Stromal cell of bone marrow (primary cell): ENCODE results near the gene ZFAND4.
"Not testable (repeated sequence)": the region's sequence is repeated elsewhere in the genome, so short reads cannot be mapped to it uniquely, and the experiment has no call there.

Experiments used
- DNase-seq: peaks from one replicate; pipeline ENCODE4 v3.0.0-alpha.2; 2012; ENCODE audit warnings: low read depth

The ZFAND4 gene

DNA sequence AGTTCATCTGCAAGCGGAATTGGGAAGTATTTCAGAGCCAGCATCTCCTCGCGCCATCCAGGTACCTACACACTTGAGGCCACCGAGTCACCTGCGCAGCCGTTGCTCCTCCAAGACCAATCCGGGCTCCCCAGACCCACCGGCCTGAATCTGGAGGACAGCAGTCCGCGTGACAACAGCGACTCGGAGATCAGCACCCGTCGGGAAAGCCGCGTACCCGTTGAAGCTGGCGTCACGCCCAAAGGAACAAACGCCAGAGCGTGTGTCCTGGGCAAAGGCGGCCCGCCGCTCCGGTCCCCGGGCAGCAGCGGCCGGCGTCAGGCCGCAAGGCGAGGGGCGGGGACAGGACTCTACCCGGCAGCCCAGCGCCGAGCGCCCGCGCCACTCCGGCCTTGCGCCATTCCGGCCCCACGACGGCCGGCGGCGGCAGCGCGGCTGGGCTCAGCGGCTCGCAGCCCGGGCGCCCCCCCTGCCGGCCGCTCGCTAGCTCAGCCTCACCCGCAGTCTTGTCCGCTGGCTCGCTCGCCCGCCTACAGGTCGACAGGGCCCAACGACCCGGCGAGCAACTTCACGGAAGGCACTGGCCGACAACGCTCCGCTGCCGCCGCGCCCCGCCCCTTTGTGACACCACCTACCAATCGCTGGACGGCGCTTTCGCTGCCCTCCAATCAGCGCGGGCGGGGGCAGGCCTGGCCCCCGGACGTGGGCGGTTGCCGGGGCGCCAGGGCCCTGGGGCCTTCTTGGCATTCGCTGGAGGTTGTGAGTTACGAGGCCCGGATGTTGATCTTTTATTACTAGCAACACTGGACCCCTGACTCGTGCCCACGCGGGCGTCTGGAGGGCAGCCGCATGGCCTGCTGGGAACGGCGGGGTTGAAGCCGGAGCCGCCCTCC, at the start of gene ZFAND4:
TSS of gene ZFAND4 (minus strand) at position 592 of the 893 bp plus-strand sequence. CDS start 9,047 bp downstream, outside the sequence.
- peak; percentile 91 for DNase-seq

DNA sequence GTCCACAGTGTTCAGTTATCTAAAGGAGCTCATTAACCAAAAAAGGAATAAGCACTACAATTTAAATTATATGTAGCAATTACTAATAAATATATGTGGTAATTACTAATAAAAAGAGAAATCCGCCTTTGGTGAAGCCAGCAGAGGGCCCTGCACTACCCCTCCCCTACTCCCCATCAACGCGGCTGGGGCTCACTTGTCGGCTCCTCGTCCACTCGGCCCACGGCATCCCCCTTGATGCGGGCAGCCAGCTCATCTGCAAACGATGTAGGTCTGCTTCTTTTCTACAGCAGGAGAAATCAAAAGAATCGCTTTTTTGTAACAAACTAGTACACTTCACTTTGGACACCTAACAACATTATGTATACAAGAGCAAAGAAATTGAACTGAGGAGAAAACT, 48.9 kb upstream of the ZFAND4 start:
- not testable (repeated sequence) for DNase-seq

DNA sequence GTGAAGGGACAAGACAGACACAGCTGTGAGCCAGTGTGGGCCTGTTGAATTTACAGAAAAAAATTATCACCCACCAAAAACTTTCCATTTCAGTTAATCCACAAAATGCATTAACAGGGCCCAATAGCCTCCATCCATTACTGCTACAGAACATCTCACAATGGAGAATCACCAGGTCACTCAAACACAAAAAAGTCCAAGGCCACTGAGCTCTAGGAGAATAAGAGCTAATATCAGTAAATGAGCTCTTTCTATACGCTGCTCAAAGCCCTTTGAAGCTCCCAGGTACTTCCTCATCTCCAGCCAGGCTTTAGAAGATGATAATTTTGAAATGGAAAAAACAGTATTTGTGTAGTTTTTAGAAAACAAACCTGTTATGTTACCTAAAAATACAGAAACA, 45.1 kb upstream of the ZFAND4 start:
- not testable (repeated sequence) for DNase-seq

DNA sequence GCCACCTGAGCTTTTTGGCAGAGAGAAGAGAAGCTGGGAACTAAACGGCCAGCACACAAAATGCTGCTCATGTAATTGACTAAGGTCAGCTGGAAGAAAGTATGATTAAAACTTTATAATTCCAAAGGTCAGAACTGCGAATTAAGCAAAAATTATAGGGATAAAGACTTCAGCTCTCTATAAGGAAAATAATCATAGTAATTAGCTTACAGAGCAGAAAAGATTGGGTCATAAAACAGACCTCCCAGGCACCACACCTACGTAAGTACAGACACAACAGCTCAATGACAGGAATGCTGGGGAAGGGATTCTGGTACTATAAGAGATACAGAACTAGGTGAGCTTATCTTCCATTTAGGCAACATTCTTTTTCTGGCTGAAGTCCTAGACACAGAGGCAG, 44.5 kb upstream of the ZFAND4 start:
- not testable (repeated sequence) for DNase-seq

DNA sequence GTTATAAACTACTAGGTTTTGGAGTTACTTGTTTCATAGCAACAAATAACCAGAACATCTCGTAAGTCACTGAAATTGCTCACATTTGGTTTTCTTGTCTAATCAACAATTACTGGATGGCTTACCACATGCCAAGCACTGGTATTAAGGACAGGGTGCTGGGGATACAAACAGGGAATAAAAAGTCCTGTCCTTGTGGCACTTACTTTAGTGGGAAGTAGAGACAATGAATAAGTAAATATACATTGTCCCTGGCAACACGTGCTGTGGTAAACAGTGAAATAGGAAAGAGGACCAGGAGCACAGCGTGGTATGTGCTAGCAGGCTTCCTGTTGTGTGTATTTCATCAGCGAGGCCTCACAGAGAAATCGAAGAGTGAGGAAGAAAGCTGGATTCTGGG, 38.7 kb upstream of the ZFAND4 start:
- DNase-seq, result not testable (repeated sequence)

DNA sequence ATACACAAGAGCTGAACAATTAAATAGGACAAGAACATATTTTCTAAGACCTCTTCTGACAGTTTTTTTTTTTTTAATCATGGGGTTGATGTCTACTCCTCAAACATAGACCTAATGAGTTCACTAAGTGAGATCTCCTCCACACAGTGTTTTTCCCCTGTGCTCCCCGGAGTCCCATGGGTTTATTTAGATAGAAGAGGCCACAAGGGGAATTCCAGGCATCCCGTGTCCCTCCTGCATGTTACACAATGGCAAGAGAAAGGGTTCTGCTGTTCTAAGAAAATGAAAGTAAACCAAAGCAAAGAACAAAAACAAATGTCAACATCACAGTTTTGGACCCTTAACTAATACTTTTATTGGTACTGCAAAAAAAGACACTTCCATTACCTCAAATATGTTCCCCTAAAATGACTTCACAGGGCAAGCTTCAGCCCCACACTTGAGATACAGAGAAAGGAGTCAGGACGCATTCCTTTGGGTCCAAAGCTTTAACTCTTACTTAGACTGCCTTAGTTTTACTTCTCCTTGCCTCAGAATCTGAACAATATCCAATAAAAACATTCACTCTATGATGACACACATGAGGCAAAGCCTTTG, 37.7 kb upstream of the ZFAND4 start:
- DNase-seq, result not testable (repeated sequence)

DNA sequence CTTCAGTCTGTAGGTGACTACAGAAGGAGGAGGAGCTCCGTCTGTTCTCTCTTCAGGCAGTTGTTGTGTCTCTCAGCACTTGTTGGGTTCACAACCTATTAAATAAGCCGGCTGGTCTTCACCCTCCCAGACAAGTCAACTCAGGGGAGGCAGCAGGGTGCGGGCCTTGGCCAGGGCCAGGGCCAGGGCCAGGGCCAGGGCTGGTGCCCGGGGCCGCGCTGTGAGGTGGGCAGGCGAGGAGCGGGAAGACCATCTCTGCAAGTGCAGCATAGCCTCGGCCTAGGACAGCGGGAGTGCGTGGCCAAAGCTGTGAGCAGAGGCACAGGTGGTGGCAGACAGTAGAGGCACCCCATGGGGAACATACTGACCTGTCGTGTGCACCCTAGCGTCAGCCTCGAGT, 5.9 kb upstream of the ZFAND4 start:
- not testable (repeated sequence) for DNase-seq

DNA sequence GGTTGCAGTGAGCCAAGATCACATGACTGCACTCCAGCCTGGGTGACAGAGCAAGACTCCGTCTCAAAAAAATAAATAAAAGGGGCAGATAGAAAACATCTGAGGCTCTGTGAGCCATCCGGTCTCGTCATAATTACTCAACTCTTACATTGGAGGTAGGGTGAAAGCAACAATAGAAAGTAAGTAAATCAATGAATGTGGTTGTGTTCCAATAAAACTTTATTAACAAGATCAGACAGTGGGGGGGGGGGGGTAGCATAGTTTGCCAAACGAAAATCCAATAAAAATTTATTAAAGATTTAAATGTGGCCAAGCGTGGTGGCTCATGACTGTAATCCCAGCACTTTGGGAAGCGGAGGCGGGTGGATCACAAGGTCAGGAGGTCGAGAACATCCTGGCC, 2.8 kb upstream of the ZFAND4 start:
- no peak for DNase-seq

DNA sequence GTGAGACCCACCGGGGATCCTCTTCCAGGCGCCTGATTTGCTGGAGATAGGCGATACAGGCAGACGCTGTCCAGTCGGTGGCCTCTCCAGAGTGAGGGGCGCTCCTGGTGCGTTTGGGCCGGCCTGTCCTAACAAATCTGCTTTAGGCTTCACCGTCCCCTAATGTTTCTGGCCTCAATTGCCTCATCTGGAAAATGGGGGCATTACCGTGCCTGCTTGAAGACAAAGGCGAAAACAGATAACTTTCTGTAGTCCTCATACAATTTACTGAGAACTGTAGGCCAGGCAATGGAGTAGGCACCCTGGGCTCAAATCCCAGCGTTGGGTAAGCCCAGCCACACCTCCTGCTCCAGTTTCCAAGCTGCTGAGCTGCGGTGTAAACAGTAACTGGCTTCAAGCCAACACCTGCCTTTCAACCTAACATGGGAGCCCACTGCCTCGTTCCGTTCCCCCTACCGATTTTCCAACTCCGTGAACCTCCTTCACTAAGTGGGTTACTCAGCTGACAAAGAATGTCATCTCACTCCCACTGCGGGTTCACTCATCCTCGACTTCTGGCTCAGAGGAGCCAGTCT, 589 bp upstream of the ZFAND4 start:
- no peak for DNase-seq

DNA sequence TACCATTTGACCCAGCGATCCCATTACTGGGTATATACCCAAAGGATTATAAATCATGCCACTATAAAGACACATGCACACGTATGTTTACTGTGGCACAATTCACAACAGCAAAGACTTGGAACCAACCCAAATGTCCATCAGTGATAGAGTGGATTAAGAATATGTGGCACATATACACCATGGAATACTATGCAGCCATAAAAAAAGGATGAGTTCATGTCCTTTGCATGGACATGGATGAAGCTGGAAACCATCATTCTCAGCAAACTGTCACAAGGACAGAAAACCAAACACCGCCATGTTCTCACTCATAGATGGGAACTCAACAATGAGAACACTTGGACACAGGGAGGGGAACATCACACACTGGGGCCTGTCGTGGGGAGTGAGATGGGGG, 1.3 kb downstream of the ZFAND4 start:
- DNase-seq, result not testable (repeated sequence)

DNA sequence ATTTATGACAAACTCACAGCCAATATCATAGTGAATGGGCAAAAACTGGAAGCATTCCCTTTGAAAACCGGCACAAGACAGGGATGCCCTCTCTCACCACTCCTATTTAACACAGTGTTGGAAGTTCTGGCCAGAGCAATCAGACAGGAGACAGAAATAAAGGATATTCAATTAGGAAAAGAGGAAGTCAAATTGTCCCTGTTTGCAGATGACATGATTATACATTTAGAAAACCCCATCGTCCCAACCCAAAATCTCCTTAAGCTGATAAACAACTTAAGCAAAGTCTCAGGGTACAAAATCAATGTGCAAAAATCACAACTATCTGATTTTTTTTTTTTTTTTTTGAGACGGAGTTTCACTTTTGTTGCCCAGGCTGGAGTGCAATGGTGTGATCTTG, 2.7 kb downstream of the ZFAND4 start:
- DNase-seq, result not testable (repeated sequence)

DNA sequence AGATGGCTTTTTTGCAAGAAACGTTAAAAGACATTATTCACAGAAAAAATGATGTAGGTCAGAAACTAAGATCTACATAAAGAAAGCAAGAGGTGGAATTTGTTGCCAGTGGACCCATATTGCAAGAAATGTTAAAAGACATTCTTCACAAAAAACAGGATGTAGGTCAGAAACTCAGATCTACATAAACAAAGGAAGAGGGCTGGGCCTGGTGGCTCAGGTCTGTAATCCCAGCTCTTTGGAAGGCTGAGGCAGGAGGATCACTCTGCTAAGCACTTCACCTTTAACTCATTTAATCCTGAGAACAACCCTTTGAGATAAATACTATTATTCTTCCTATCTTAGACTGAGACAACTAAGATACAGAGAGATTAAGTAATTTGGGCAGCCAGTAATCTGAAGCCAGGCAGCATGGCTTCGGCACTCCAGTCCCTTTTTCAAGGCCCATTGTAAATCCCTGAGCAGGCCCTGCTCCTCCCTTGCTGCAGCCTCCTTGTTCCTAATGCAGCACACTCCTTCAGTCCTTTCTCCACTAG, 11.6 kb downstream of the ZFAND4 start:
- no peak for DNase-seq

DNA sequence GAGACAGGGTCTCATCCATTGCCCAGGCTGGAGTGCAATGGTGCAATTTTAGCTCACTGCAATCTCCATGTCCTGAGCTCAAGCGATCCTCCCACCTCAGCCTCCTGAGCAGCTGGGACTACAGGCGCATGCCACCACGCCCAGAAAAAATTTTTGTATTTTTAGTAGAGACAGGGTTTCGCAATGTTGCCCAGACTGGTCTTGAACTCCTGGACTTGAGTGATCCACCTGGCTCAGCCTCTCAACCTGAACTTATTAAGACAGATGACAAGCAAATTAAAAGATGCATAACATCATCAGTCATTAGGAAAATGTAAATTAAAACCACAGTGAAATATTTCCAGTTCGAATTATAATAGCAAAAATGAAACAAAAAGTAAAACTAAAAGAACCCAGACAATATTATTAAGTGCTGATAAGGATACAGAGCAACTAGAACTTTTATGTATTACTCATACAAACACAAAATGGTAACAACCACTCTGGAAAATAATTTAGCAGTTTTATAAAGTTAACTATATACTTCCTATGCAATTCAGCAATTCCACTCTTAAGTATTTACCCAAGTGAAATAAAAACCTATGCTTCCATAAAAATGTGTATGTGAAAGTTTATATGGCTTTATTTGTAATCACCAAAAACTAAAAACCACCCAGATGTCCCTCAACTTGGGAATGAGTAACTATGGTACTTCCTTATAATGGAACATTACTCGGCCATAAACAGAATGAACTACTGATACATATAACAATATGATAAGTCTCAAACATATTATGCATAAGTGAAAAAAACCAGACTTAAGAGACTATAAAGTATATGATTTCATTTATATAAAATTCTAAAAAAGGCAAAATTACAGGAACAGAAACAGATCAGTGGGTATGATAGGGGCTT, 15.3 kb downstream of the ZFAND4 start:
- no peak for DNase-seq

DNA sequence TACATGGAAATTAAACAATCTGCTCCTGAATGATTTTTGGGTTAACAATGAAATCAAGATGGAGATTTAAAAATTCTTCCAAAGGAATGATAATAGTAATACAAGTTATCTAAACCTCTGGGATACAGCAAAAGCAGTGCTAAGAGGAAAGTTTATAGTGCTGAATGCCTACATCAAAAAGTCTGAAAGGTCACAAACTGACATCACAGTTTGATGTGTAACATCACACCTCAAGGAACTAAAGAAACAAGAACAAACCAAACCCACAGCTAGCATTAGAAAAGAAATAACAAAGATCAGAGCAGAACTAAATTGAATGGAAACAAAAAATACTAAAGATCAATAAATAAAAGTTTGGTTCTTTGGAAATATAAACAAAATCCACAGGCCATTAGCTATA, 17.4 kb downstream of the ZFAND4 start:
- no peak for DNase-seq

DNA sequence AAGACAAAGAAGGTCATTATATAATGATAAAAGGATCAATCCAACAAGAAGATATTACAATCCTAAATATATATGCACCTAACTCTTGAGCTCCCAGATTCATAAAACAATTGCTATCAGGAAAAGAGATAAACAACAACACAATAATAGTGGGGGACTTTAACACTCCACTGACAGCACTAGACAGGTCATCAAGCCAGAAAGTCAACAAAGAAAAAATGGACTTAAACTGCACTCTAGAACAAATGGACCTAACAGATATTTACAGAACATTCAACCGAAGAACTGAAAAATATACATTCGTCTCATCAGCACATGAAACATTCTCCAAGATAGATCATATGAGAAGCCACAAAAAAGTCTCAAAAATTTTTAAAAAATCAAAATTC, 17.8 kb downstream of the ZFAND4 start:
- DNase-seq, result not testable (repeated sequence)

DNA sequence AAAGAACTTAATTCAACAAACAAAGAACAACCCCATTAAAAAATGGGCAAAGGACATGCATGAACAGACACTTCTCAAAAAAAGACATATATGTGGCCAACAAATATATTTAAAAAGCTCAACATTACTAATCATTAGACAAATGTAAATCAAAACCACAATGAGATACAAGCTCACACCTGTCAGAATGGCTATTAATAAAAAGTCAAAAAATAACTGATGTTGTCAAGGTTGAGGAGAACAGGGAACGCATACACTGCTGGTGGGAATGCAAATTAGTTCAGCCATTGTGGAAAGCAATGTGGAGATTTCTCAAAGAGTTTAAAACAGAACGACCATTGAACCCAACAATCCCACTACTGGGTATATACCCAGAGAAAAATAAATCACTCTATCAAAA, 19.1 kb downstream of the ZFAND4 start:
- DNase-seq, result no peak

DNA sequence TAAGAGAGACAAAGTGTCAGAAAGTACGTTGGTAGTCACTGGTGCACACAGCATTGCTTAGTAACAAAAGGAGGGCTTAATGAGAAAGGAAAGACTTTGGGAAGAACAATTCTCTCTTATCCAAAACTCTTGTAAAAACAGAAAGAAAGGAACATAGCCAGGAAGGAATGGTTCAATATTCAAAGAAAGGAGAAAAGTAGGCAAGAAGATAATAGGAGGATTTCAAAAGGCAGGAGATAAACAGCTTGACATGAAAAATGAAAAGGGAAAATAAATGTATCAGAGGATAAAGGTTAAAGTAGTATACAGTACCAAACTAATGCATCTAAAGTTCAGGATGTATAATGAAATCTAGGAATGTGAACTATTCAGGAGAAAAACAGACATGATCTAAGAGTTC, 20.1 kb downstream of the ZFAND4 start:
- DNase-seq, result no peak

DNA sequence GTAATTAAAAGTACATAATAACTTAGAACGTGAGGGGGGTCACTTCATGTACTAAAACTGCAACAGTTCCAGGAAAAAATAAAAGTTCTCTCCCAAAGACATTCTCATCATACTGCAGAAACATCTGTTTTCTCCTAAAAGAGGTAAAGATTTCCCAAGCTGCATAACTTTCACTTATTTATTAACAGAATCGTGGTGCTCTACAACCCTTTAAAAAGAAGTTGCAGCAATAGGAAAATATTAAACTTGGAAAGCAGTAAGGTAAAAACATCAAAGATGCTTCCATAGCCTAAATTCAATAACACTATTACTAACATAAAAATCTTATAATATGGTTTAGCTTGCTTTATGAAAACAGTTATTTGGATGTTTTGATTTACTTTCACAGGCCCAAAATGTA, 23.3 kb downstream of the ZFAND4 start:
- DNase-seq, result no peak

DNA sequence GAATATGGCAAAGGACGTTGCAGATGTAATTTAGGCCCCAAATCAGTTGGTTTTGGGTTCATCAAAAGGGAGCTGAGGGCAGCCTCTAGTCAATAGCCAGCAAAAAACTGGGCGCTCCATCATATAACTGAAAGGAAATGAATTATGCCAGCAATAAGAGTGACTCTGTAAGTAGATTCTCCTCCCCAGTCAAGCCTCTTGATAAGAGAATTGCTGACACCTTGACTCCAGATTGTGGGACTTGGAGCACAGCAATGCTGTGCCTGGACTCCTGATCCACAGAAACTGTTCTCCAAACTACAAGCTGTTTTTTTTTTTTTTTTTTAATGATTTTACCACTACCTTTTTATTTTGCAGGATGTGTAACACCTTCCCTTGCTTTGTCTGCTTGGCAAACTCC, 25.5 kb downstream of the ZFAND4 start:
- DNase-seq, result no peak

DNA sequence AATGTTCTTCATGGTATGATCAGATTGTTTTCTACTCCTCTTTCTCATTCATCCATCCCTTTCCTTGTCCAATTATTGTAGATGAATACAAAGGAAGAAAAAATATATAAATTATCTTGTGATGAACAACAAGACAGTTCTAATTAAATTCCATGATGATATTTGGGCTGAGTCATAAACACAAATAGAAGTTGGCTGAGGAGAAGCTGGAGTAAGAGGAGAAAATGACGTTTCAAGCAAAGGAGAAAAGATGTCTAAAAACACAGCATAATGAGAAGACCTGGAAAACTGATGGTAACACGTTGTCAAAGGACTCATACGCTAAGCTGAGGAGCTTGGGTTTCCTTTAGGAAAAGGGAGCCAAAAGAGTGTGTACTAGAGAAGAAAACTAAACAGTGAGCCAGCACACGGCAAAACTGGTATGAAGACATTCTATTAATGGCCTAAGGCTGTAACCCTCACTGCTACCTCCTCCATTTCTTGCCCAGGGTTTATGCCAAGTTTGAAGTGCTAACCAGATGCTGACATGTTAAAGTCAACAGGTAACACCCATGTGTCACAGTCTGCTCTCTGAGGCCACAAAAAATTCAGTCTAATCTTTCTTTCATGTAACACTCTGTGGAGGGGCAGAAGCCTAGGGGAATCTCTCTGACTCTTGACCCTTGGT, 26.1 kb downstream of the ZFAND4 start:
- DNase-seq, result no peak

DNA sequence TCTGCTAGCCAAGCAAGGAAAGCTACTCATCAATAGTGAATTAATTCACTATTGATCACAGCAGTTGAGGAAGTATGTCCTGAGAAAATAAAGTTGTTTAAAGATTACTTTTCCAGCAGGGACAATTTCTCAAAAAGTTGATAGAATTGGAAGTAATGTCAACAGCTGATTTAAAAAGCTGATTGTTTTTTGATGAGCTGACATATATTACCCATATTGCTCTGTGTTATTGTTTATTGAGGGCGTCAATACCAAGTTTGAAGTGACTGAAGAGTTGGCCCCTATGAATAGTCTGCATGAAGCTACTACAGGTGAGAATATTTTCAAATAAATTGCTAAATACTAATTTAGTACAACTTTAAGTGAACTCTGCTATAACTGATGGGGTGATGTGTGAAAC, 28.0 kb downstream of the ZFAND4 start:
- DNase-seq, result no peak
